Body of pancreas (tissue), 4 donors: ENCODE results near the gene DDX3Y.

ENCODE experiments used
- CTCF ChIP-seq, 7 experiments: fragments of 450-650 bp in 4 of 7; fragments of 200-600 bp in 3 of 7; sonication (generic) in 3 of 7; IDR thresholded peaks; one replicate each; pipeline ENCODE4 v1.5.1; 2016 to 2019; ENCODE audit warnings: antibody characterized with exemption in 7 of 7
- POLR2A ChIP-seq, 3 donors: fragments of 450-650 bp; IDR thresholded peaks; one replicate each; pipeline ENCODE4 v1.6.1; 2016; ENCODE audit warnings: antibody characterized with exemption in 3 of 3, mild to moderate bottlenecking in 2 of 3

GRCh38 chrY:12913541-12913940 is 8.9 kb downstream of the DDX3Y start:
- no peak for TF ChIP-seq CTCF (IDR thresholded peaks at IDR 0.05)
- no peak for TF ChIP-seq POLR2A (IDR thresholded peaks at IDR 0.05)
